Fibroblast of villous mesenchyme (primary cell): ENCODE results near the gene LGALS7. TPM values are rescaled to one million over a fixed set of nuclear protein-coding genes. Genes with fewer than 3 reads are reported as not detected.
"Not testable (repeated sequence)": the region's sequence is repeated elsewhere in the genome, so short reads cannot be mapped to it uniquely, and the experiment has no call there.

Source experiments
- DNase-seq: peaks from one replicate; pipeline ENCODE4 v3.0.0-alpha.2; 2010; ENCODE audit warnings: low read depth
- H3K4me3 ChIP-seq: 2 replicates; pipeline ENCODE4 v1.5.1; 2011; ENCODE audit warnings: low read depth, mild to moderate bottlenecking, low read length
- CTCF ChIP-seq: IDR thresholded peaks from 2 replicates; pipeline ENCODE4 v1.5.1; 2012; ENCODE audit warnings: low read depth, mild to moderate bottlenecking, low read length; ENCODE audit not compliant: insufficient read depth
- total RNA-seq: library from RNA; depleted of rRNA; stranded (reverse); fragments of >200 nt; gene quantifications from 2 replicates; pipeline ENCODE4 v1.2.3, GENCODE V29; 2012

Gene LGALS7
- total RNA-seq, 1 donor = not detected

- H3K4me3 ChIP-seq = no peak overlapping the region
- DNase-seq = no peak
- TF ChIP-seq CTCF = no peak
These were observed 40.0 kb upstream of the LGALS7 start for GRCh38 chr19:38813323-38813722.

GRCh38 chr19:38812841-38813320 lies 39.6 kb upstream of the LGALS7 start, which contains the start of gene LGALS4:
LGALS4 (minus strand) TSS chr19:38812945; CDS start chr19:38812886, 59 bp downstream.
- no peak within 1 kb of the TSS for H3K4me3 ChIP-seq
- no peak for DNase-seq
- no peak for TF ChIP-seq CTCF

- DNase-seq = no peak
- no peak for TF ChIP-seq CTCF
- no peak overlapping the region for H3K4me3 ChIP-seq
These were observed 38.9 kb upstream of the LGALS7 start for GRCh38 chr19:38812009-38812840.

- no peak for TF ChIP-seq CTCF
- H3K4me3 ChIP-seq = no peak overlapping the region
- DNase-seq = no peak
These were observed 36.4 kb upstream of the LGALS7 start for GRCh38 chr19:38809592-38810252.

DNA sequence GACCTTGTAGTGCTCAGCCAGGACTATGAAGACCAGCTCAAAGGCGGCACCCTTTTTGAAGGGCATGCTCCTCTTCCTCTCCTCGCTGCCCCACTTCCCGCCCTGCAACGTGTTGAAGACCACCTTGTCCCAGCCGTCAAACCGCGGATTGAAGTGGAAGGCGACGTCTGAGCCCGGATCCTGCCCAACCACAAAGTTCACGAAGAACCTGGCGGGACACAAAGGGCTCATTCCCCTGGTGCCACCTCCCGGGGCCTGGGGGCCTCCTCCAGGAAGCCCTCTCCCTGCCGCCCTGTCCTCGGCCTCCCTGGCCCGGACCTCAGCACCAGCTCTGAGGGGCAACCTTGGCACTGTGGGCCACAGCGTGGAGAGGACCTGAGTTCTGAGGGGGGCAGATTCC lies 35.4 kb upstream of the LGALS7 start:
- no peak for TF ChIP-seq CTCF
- DNase-seq = no peak

GRCh38 chr19:38807374-38808098 lies 34.2 kb upstream of the LGALS7 start:
- H3K4me3 ChIP-seq = not testable (repeated sequence)
- DNase-seq = peak; percentile 55

More for the DNA sequence above, 35.4 kb upstream of the LGALS7 start:
- H3K4me3 ChIP-seq = no peak overlapping the region

DNA sequence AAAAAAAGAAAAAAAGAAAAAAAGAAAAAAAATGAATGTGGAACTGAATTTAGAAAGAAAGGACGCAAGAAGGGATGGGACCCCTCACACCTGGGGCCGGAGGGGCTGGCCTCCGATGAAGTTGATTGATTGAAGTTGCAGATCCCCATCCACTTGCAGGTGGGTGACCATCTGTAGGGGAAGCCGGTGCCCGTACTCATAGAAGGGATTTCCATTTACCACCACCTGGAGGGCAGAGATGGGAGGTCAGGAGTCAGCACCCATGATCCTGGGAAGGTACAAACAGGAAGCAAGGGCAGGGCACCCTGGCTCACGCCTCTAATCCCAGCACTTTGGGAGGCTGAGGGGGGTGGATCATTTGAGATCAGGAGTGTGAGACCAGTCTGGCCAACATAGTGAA lies 33.1 kb upstream of the LGALS7 start:
- no peak for TF ChIP-seq CTCF
- no peak overlapping the region for H3K4me3 ChIP-seq
- no peak for DNase-seq
